GM08714 (cell line): Measurements from ENCODE around the gene SOX6.
"Not testable (repeated sequence)": the region's sequence is repeated elsewhere in the genome, so short reads cannot be mapped to it uniquely, and the experiment has no call there.

ENCODE experiments used
- H3K4me3 ChIP-seq: fragments of 200-500 bp; sonication (Bioruptor generic); 2 replicates; pipeline ENCODE4 v1.5.1; 2014; ENCODE audit warnings: mild to moderate bottlenecking, low read length, inconsistent platforms
- ZNF274 ChIP-seq: IDR thresholded peaks from 2 replicates; pipeline ENCODE4 v1.6.1; 2012; ENCODE audit warnings: mild to moderate bottlenecking, low read depth, low read length

The SOX6 gene

GRCh38 chr11:16356057-16356760, at the start of gene SOX6:
TSS of gene SOX6 (minus strand) at chr11:16356546. CDS start at chr11:16341248, 15,298 bp downstream.
- no peak within 1 kb of the TSS for H3K4me3 ChIP-seq

GRCh38 chr11:16404781-16405285, 48.5 kb upstream of the SOX6 start:
- H3K4me3 ChIP-seq = no peak overlapping the region
- no peak for TF ChIP-seq ZNF274

More at GRCh38 chr11:16356057-16356760, at the start of gene SOX6:
- no peak for TF ChIP-seq ZNF274

GRCh38 chr11:16403851-16404250, 47.5 kb upstream of the SOX6 start:
- TF ChIP-seq ZNF274 = no peak
- no peak overlapping the region for H3K4me3 ChIP-seq

DNA sequence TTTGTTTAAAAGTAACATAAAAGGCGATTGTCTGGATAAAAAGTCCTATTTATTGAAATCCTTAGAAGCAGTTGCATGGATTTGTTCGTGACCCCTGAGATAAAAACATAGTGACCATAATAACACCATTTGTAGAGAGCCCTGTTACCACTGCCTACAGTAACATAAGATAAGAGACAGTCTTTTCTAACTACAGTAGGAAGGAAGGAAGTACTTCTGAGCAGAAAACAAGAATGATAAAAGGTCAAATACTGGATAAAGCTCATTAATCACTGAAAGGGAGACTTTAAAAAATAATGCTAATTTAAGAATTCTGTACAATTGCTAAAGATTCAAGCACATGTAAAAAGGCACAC, 47.1 kb upstream of the SOX6 start:
- no peak for TF ChIP-seq ZNF274
- H3K4me3 ChIP-seq = no peak overlapping the region

DNA sequence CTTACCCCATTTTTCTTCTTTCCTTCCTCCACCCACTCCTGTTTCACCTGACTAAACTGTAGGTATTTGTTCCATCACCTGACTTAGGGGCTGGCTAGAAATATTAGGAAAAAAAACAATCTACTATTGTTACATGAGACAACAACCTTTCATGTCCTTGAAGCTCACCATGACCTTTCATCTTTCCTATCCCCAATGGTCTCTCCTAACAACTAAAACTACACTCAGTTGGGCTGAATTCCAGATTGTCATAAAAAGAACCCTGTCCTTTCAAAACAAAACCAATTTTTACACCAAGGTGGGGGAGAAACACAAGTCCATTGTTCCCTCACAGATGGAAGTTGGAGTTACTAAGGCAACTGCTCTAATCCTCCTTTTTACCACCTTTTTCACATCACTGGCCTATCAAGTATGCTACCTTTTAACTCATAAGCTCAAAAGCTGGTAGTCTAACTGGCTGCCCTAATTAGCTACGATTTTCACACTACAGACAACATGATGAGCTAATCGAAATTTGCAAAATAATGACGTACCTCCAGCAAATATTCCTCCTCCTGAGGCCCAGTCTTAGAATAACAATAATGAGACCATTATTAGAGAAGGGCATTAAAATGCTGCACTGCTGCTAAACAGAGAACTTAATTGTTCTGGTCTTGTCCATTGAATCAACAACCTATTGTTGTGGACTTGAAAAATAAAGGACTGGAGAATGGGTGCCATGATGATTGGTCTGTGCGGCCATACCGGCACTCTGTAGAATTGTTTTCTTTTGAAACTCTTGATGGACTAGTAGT, 46.5 kb upstream of the SOX6 start:
- no peak overlapping the region for H3K4me3 ChIP-seq
- no peak for TF ChIP-seq ZNF274

GRCh38 chr11:16397390-16397789, 41.0 kb upstream of the SOX6 start:
- TF ChIP-seq ZNF274 = no peak
- no peak overlapping the region for H3K4me3 ChIP-seq

- H3K4me3 ChIP-seq = no peak overlapping the region
- no peak for TF ChIP-seq ZNF274
Observed at GRCh38 chr11:16395601-16396000, 39.3 kb upstream of the SOX6 start.

GRCh38 chr11:16394947-16395346, 38.6 kb upstream of the SOX6 start:
- H3K4me3 ChIP-seq = no peak overlapping the region

GRCh38 chr11:16393340-16393739, 37.0 kb upstream of the SOX6 start:
- no peak for TF ChIP-seq ZNF274
- no peak overlapping the region for H3K4me3 ChIP-seq

More at GRCh38 chr11:16394947-16395346, 38.6 kb upstream of the SOX6 start:
- TF ChIP-seq ZNF274 = no peak

GRCh38 chr11:16392616-16393015, 36.3 kb upstream of the SOX6 start:
- no peak overlapping the region for H3K4me3 ChIP-seq
- no peak for TF ChIP-seq ZNF274

DNA sequence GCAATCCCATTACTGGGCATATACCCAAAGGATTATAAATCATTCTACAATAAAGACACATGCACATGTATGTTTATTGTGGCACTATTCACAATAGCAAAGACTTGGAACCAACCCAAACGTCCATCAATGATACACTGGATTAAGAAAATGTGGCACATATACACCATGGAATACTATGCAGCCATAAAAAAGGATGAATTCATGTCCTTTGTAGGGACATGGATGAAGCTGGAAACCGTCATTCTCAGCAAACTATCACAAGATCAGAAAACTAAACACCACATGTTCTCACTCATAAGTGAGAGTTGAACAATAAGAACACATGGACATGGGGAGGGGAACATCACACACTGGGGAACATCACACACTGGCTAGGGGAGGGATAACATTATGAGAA, 34.5 kb upstream of the SOX6 start:
- not testable (repeated sequence) for H3K4me3 ChIP-seq

- no peak overlapping the region for H3K4me3 ChIP-seq
- no peak for TF ChIP-seq ZNF274
Observed at GRCh38 chr11:16385099-16385498, 28.8 kb upstream of the SOX6 start.

DNA sequence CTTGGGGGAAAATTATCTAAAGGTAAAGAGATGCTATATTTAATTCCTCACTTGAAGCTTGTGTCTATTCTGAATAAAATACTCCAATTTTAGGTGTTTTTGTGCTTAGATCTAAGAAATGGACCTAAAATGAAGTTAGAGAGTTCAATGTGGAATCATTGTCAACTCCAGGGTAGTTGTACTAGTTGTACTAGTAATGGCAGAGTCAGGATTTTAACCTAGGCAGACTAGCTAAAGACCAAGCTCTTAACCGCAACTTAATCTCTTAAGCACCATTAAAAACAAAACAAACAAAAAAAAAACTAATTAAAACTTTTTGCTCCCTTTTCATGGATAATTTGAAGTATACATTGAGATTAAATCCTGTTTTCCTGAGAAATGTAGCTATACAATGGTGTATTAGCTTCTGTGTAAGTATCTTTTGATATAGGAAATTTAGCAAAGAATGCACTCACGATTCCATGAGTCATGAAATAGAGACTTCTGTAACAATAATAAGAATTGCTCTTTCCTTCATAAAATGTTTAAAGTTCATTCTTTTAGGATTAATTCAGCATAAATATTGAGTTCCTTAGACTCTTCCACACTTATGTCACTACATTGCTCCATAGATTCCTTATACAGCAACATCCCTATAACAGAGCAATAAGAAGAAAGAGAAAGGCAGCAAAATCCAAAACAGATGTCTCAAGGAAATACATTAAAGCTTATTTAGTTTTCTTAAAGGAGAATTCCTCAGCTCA, 26.5 kb upstream of the SOX6 start:
- no peak for TF ChIP-seq ZNF274
- H3K4me3 ChIP-seq = no peak overlapping the region

DNA sequence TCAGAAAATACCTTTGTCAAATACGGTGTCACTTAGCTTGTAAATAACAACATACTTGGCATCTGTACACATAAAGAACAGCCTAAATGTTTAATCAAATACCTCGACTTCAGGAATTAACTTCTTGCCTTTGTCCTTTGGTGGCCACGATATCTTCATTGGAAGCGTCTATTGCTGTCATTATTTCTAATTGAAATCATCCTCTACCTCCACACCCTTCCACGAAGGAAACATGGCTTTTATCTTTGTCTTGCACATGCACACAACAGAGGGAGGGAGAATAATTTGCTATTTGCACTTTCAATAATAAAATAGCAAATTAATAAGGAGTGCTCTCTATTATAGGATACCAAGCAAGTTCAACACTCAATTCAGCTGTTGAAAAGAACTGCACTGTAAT, 25.8 kb upstream of the SOX6 start:
- H3K4me3 ChIP-seq = no peak overlapping the region
- no peak for TF ChIP-seq ZNF274
